ENCODE measurements around the gene TMEM52B. TPM values are rescaled to one million over a fixed set of nuclear protein-coding genes. Genes with fewer than 3 reads are reported as not detected.
"Not testable (repeated sequence)": the region's sequence is repeated elsewhere in the genome, so short reads cannot be mapped to it uniquely, and the experiment has no call there.

The TMEM52B gene
- total and polyA plus RNA-seq, 2 of the 13 experiments (the other 11 are each of a cell fraction or from before 2014, with no cell fraction given), result not detected

- in situ Hi-C loops (cut with HindIII; ENCODE audit: extremely low pct_ligation_motif_present, low pct_unique_long_range_greater_than_20kb) (no loop called here), intact Hi-C loops (cut with micrococcal nuclease; ENCODE audit: unreplicated experiment) (no loop called here)
- Histone ChIP-seq H3K79me2 (ENCODE audit: insufficient read depth, low read length) (no peaks in the 10 kb centered on the region), H3K4me2 (ENCODE audit: low read depth, low read length) (no peak overlapping the region; the same call in 1 of the 2 replicates), H3K36me3 (replicated peaks in 1 of 2; ENCODE audit: control insufficient read depth in 1 of 2, insufficient read depth in 2 of 2, low read length in 2 of 2) (peaks cover 0 to 7% of the 10 kb centered on the region in 2 experiments; a peak in 2 of 5 replicates), H3K9ac (ENCODE audit: insufficient read depth, low read depth, low read length) (no peak overlapping the region), H3K27me3 (ENCODE audit: control insufficient read depth in 1 of 2, insufficient read depth in 2 of 2, low read length in 2 of 2) (no peaks in the 10 kb centered on the region; a peak in 1 of 5 replicates), H4K20me1 (ENCODE audit: insufficient read depth, low read length) (no peaks in the 10 kb centered on the region), H3K4me3 (replicated peaks in 1 of 3; ENCODE audit: insufficient read depth in 1 of 3, low read depth in 2 of 3, low read length in 3 of 3) (no peak overlapping the region), H3K27ac (ENCODE audit: extremely low read length, insufficient read depth, low read length) (no peak overlapping the region), H3K4me1 (ENCODE audit: insufficient read depth, low read length) (peaks cover 19% of the 10 kb centered on the region; the same call in 1 of the 2 replicates), H2AFZ (ENCODE audit: low read length) (no peak overlapping the region), H3K9me3 (ENCODE audit: low read length) (no peaks in the 10 kb centered on the region)
- POLR2A ChIA-PET, result no interaction called here
- DNase-seq (ENCODE audit: low spot score) (no peak), ATAC-seq (no peak), FAIRE-seq (no peak)
- TF ChIP-seq KLF6 (CRISPR knock-in tag; IDR thresholded peaks at IDR 0.05) (no peak), GZF1 (CRISPR knock-in tag; IDR thresholded peaks at IDR 0.05) (no peak), ZFP1 (CRISPR knock-in tag; IDR thresholded peaks at IDR 0.05) (no peak), ZSCAN12 (CRISPR knock-in tag; IDR thresholded peaks at IDR 0.05) (no peak), SALL1 (CRISPR knock-in tag; IDR thresholded peaks at IDR 0.05) (no peak), ELF3 (CRISPR knock-in tag; IDR thresholded peaks at IDR 0.05) (no peak), ZNF589 (CRISPR knock-in tag; conservative IDR thresholded peaks at IDR 0.05) (no peak), HOXD1 (CRISPR knock-in tag; IDR thresholded peaks at IDR 0.05) (no peak), BCLAF1 (IDR thresholded peaks at IDR 0.05) (no peak), ZNF564 (CRISPR knock-in tag; IDR thresholded peaks at IDR 0.05) (no peak), CHCHD3 (CRISPR knock-in tag; IDR thresholded peaks at IDR 0.05) (no peak), TCF12 (IDR thresholded peaks at IDR 0.05) (no peak), TCF12 (CRISPR knock-in tag; IDR thresholded peaks at IDR 0.05) (no peak), GABPA (IDR thresholded peaks at IDR 0.05; ENCODE audit: low read depth, low read length) (no peak), GABPA (CRISPR knock-in tag; IDR thresholded peaks at IDR 0.05; ENCODE audit: low read depth) (no peak), CBX5 (CRISPR knock-in tag; IDR thresholded peaks at IDR 0.05; ENCODE audit: borderline replicate concordance) (no peak), CAMTA2 (CRISPR knock-in tag; IDR thresholded peaks at IDR 0.05; ENCODE audit: borderline replicate concordance) (no peak)
- WGBS (ENCODE audit: low lambda C conversion rate), result 94% methylated on average over 2 of the region's 2 CpGs
- no TSS peak for BruUV-seq (replicated peaks)
- CTCF ChIA-PET (ENCODE audit: low intra/inter-chr PET ratio, low total read pairs), result no interaction called here
Observed at GRCh38 chr12:10215436-10215835, 36.6 kb downstream of the TMEM52B start.

- H3K9ac ChIP-seq (ENCODE audit: insufficient read depth, low read depth, low read length); H4K20me1 ChIP-seq (ENCODE audit: insufficient read depth, low read length); CTCF ChIA-PET (ENCODE audit: low intra/inter-chr PET ratio, low total read pairs); intact Hi-C loops (cut with micrococcal nuclease; ENCODE audit: unreplicated experiment); H3K4me2 ChIP-seq (ENCODE audit: low read depth, low read length); H3K27ac ChIP-seq (ENCODE audit: extremely low read length, insufficient read depth, low read length); BruUV-seq (replicated peaks); H3K9me3 ChIP-seq (ENCODE audit: low read length); H2AFZ ChIP-seq (ENCODE audit: low read length); H3K27me3 ChIP-seq (ENCODE audit: control insufficient read depth in 1 of 2, insufficient read depth in 2 of 2, low read length in 2 of 2); H3K79me2 ChIP-seq (ENCODE audit: insufficient read depth, low read length); ATAC-seq; in situ Hi-C loops (cut with HindIII; ENCODE audit: extremely low pct_ligation_motif_present, low pct_unique_long_range_greater_than_20kb); FAIRE-seq; H3K4me3 ChIP-seq (replicated peaks in 1 of 3; ENCODE audit: insufficient read depth in 1 of 3, low read depth in 2 of 3, low read length in 3 of 3); DNase-seq (ENCODE audit: low spot score); POLR2A ChIA-PET: not testable (repeated sequence)
- 97% methylated on average over 13 of the region's 13 CpGs for WGBS (ENCODE audit: low lambda C conversion rate)
- peaks cover 19% of the 10 kb centered on the region; the same call in 1 of the 2 replicates for H3K4me1 ChIP-seq (ENCODE audit: insufficient read depth, low read length)
- peaks cover 0 to 11% of the 10 kb centered on the region in 2 experiments; a peak in 2 of 5 replicates for H3K36me3 ChIP-seq (replicated peaks in 1 of 2; ENCODE audit: control insufficient read depth in 1 of 2, insufficient read depth in 2 of 2, low read length in 2 of 2)
Observed at GRCh38 chr12:10215946-10216345, 37.1 kb downstream of the TMEM52B start.

All from HepG2 (cell line).